Measurements from ENCODE around the gene ZBTB20. TPM values are rescaled to one million over a fixed set of nuclear protein-coding genes. Genes with fewer than 3 reads are reported as not detected.

Gene ZBTB20
- total RNA-seq, 2 donors from 2014 or later: 111 to 189 TPM

GRCh38 chr3:114441386-114441785, 705.7 kb downstream of the ZBTB20 start:
- WGBS: 83% methylated on average over 10 of the region's 10 CpGs
- DNase-seq (ENCODE audit: low spot score): no peak

DNA sequence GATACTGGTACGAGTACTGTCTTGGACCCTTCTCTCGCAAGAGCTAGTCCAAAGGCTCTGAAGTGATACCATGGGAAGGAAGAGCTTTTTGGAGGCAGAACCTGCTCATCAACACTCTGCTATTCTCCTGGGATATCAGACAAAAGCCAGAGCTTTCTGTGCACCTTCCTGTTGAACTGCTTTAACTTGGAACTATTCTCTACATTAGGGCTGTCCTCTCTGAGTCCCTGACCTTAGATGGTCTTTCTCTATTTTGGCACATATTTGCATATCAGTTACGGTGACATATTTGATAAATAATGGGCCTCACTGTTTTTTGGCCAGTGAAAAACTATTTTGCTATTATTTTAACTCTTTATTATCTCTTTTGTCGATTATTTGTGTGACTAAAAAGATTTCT, 706.4 kb downstream of the ZBTB20 start:
- intact Hi-C loops (cut with DNase I): loop anchor here (10.0 kb wide), 1 partner anchor 56 kb away; no protein-coding TSS in a partner anchor
- H3K36me3 ChIP-seq: no peaks in the 10 kb centered on the region
- H3K4me3 ChIP-seq: no peak overlapping the region
- TF ChIP-seq, protein P1, sequence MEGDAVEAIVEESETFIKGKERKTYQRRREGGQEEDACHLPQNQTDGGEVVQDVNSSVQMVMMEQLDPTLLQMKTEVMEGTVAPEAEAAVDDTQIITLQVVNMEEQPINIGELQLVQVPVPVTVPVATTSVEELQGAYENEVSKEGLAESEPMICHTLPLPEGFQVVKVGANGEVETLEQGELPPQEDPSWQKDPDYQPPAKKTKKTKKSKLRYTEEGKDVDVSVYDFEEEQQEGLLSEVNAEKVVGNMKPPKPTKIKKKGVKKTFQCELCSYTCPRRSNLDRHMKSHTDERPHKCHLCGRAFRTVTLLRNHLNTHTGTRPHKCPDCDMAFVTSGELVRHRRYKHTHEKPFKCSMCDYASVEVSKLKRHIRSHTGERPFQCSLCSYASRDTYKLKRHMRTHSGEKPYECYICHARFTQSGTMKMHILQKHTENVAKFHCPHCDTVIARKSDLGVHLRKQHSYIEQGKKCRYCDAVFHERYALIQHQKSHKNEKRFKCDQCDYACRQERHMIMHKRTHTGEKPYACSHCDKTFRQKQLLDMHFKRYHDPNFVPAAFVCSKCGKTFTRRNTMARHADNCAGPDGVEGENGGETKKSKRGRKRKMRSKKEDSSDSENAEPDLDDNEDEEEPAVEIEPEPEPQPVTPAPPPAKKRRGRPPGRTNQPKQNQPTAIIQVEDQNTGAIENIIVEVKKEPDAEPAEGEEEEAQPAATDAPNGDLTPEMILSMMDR (IDR thresholded peaks at IDR 0.05): no peak
- TF ChIP-seq POLR2A (IDR thresholded peaks at IDR 0.05) (no peak), POLR2AphosphoS5 (IDR thresholded peaks at IDR 0.05) (no peak)
- peaks cover 2% of the 10 kb centered on the region for H3K4me1 ChIP-seq (replicated peaks)
- H3K9me3 ChIP-seq: no peaks in the 10 kb centered on the region
- no peak for DNase-seq (ENCODE audit: low spot score)
- no peaks in the 10 kb centered on the region for H3K27me3 ChIP-seq (replicated peaks; ENCODE audit: insufficient read depth)
- no peak overlapping the region for H3K27ac ChIP-seq
- WGBS: 75% methylated on average over 4 of the region's 4 CpGs

More at GRCh38 chr3:114441386-114441785, 705.7 kb downstream of the ZBTB20 start:
- H3K4me1 ChIP-seq (replicated peaks): peaks cover 2% of the 10 kb centered on the region
- intact Hi-C loops (cut with DNase I): loop anchor here (10.0 kb wide), 1 partner anchor 57 kb away; no protein-coding TSS in a partner anchor
- no peaks in the 10 kb centered on the region for H3K27me3 ChIP-seq (replicated peaks; ENCODE audit: insufficient read depth)
- H3K4me3 ChIP-seq: no peak overlapping the region
- no peaks in the 10 kb centered on the region for H3K36me3 ChIP-seq
- TF ChIP-seq POLR2AphosphoS5 (IDR thresholded peaks at IDR 0.05): no peak
- TF ChIP-seq POLR2A (IDR thresholded peaks at IDR 0.05): no peak
- TF ChIP-seq, protein P1 (IDR thresholded peaks at IDR 0.05): no peak
- H3K9me3 ChIP-seq: no peaks in the 10 kb centered on the region
- H3K27ac ChIP-seq: no peak overlapping the region

GRCh38 chr3:114439284-114439683, 707.8 kb downstream of the ZBTB20 start:
- TF ChIP-seq, protein P1 (IDR thresholded peaks at IDR 0.05): no peak
- TF ChIP-seq POLR2AphosphoS5 (IDR thresholded peaks at IDR 0.05) (no peak), POLR2A (IDR thresholded peaks at IDR 0.05) (no peak)
- Histone ChIP-seq H3K27ac (no peak overlapping the region), H3K9me3 (no peaks in the 10 kb centered on the region), H3K4me3 (no peak overlapping the region), H3K27me3 (replicated peaks; ENCODE audit: insufficient read depth) (no peaks in the 10 kb centered on the region), H3K36me3 (no peaks in the 10 kb centered on the region), H3K4me1 (replicated peaks) (peaks cover 2% of the 10 kb centered on the region)
- 97% methylated on average over 1 of the region's 1 CpG for WGBS
- intact Hi-C loops (cut with DNase I): no loop called here
- no peak for DNase-seq (ENCODE audit: low spot score)

GRCh38 chr3:114437897-114438296, 709.2 kb downstream of the ZBTB20 start:
- Histone ChIP-seq H3K27ac (no peak overlapping the region), H3K4me3 (no peak overlapping the region), H3K36me3 (no peaks in the 10 kb centered on the region), H3K9me3 (no peaks in the 10 kb centered on the region), H3K27me3 (replicated peaks; ENCODE audit: insufficient read depth) (no peaks in the 10 kb centered on the region), H3K4me1 (replicated peaks) (peaks cover 2% of the 10 kb centered on the region)
- 93% methylated on average over 2 of the region's 2 CpGs for WGBS
- TF ChIP-seq, protein P1 (IDR thresholded peaks at IDR 0.05): no peak
- DNase-seq (ENCODE audit: low spot score): no peak
- intact Hi-C loops (cut with DNase I): no loop called here

- Histone ChIP-seq H3K9me3 (no peaks in the 10 kb centered on the region), H3K4me3 (no peak overlapping the region), H3K4me1 (replicated peaks) (peaks cover 2% of the 10 kb centered on the region), H3K27ac (no peak overlapping the region), H3K36me3 (no peaks in the 10 kb centered on the region), H3K27me3 (replicated peaks; ENCODE audit: insufficient read depth) (no peaks in the 10 kb centered on the region)
- TF ChIP-seq, protein P1 (IDR thresholded peaks at IDR 0.05): no peak
- TF ChIP-seq POLR2AphosphoS5 (IDR thresholded peaks at IDR 0.05) (no peak), POLR2A (IDR thresholded peaks at IDR 0.05) (no peak)
- intact Hi-C loops (cut with DNase I): no loop called here
- 96% methylated on average over 2 of the region's 2 CpGs for WGBS
- no peak for DNase-seq (ENCODE audit: low spot score)
Measured at GRCh38 chr3:114436182-114436581, 710.9 kb downstream of the ZBTB20 start.
